ENCODE results near the gene FOXK2. TPM values are rescaled to one million over a fixed set of nuclear protein-coding genes. Genes with fewer than 3 reads are reported as not detected.

The FOXK2 gene
- 28.5 and 34.5 TPM in 2 replicates for total RNA-seq

GRCh38 chr17:82518826-82519810 lies at the start of gene FOXK2:
TSS of gene FOXK2 (plus strand) at chr17:82519732. CDS start at chr17:82519889, 157 bp downstream.

GRCh38 chr17:82648165-82648668 lies 128.7 kb downstream of the FOXK2 start, which contains the start of gene WDR45B:
TSS of gene WDR45B (minus strand) at chr17:82648444. CDS start at chr17:82648340, 104 bp downstream.

Other genes starting within 250 kb of the FOXK2 start
- 28.7 and 31.3 TPM in 2 replicates for gene CSNK1D, start 246.0 kb upstream of the FOXK2 start, total RNA-seq
- 0.49 TPM in 1 of 2 replicates, not detected in the other for gene CD7, start 202.1 kb upstream of the FOXK2 start, total RNA-seq
- gene SECTM1, start 186.0 kb upstream of the FOXK2 start, total RNA-seq = 18.4 and 25.6 TPM in 2 replicates
- not detected in 2 replicates for gene TEX19, start 160.5 kb upstream of the FOXK2 start, total RNA-seq
- not detected in 2 replicates for gene UTS2R, start 148.0 kb upstream of the FOXK2 start, total RNA-seq
- gene HEXD, start 101.4 kb upstream of the FOXK2 start, total RNA-seq = 6.8 and 11.2 TPM in 2 replicates
- gene OGFOD3, start 101.1 kb upstream of the FOXK2 start, total RNA-seq = 39.2 and 40.1 TPM in 2 replicates
- gene CYBC1, start 69.0 kb upstream of the FOXK2 start, total RNA-seq = 58.2 and 59.4 TPM in 2 replicates
- 22.2 and 26.0 TPM in 2 replicates for gene NARF, start 61.0 kb upstream of the FOXK2 start, total RNA-seq
- gene WDR45B, start 128.7 kb downstream of the FOXK2 start, total RNA-seq = 76.4 and 85.2 TPM in 2 replicates
- gene RAB40B, start 179.0 kb downstream of the FOXK2 start, total RNA-seq = 8.3 and 13.1 TPM in 2 replicates
- 14.3 and 18.1 TPM in 2 replicates for gene FN3KRP, start 197.0 kb downstream of the FOXK2 start, total RNA-seq
- gene FN3K, start 215.9 kb downstream of the FOXK2 start, total RNA-seq = 0.16 TPM in 1 of 2 replicates, not detected in the other
- 28.9 and 45.2 TPM in 2 replicates for gene TBCD, start 232.3 kb downstream of the FOXK2 start, total RNA-seq

Measured in cardiac atrium fibroblast (primary cell).